Gastrocnemius medialis (tissue), 4 donors: ENCODE data around the gene RPL34. TPM values are rescaled to one million over a fixed set of nuclear protein-coding genes. Genes with fewer than 3 reads are reported as not detected.

ENCODE experiments used
- ATAC-seq, 2 donors: fragments of 150-250 bp; one replicate each; pipeline ENCODE4 v1.9.1; 2016
- DNase-seq, 2 donors: peaks; one replicate each; pipeline ENCODE4 v3.0.0-alpha.2; 2019
- H3K27ac ChIP-seq, 4 donors: fragments of 200-600 bp; sonication (generic); 1 replicate in 1 of 4; 2 replicates in 3 of 4; pipeline ENCODE4 v1.5.1; 2016 to 2018; ENCODE audit warnings: mild to moderate bottlenecking in 2 of 4, moderate library complexity in 1 of 4
- H3K27me3 ChIP-seq, 3 donors: fragments of 200-600 bp; sonication (generic) in 2 of 3; 1 replicate in 1 of 3; 2 replicates in 2 of 3; pipeline versions ENCODE4 v1.5.1 to v1.6.0; 2016 to 2019; ENCODE audit warnings: mild to moderate bottlenecking in 1 of 3, moderate library complexity in 1 of 3
- H3K36me3 ChIP-seq, 2 donors: fragments of 200-600 bp; sonication (generic) in 1 of 2; one replicate each; pipeline ENCODE4 v1.5.1; 2017 to 2018
- H3K4me1 ChIP-seq, 2 donors: fragments of 200-600 bp; sonication (generic) in 1 of 2; one replicate each; pipeline ENCODE4 v1.5.1; 2016 to 2017; ENCODE audit warnings: mild to moderate bottlenecking in 2 of 2
- H3K4me3 ChIP-seq, 4 donors: fragments of 200-600 bp; sonication (generic) in 3 of 4; 1 replicate in 1 of 4; 2 replicates in 3 of 4; pipeline ENCODE4 v1.5.1; 2016 to 2019; ENCODE audit warnings: mild to moderate bottlenecking in 2 of 4
- H3K9me3 ChIP-seq, 3 donors: fragments of 200-600 bp; sonication (generic) in 2 of 3; 1 replicate in 1 of 3; 2 replicates in 2 of 3; pipeline ENCODE4 v1.5.1; 2016 to 2019
- POLR2A ChIP-seq, 2 donors: fragments of 450-650 bp; IDR thresholded peaks; one replicate each; pipeline ENCODE4 v1.6.1; 2017; ENCODE audit warnings: antibody characterized with exemption in 2 of 2, mild to moderate bottlenecking in 2 of 2, moderate library complexity in 2 of 2
- in situ Hi-C, 4 donors: fragments of 200-750 bp; cut with MboI; loops; one replicate each; pipeline versions ENCODE4 v1.15.0 to v1.8.0; 2017; ENCODE audit warnings: low sequenced_read_pairs in 4 of 4
- intact Hi-C: fragments of 100-400 bp; cut with DNase I; formaldehyde crosslinking; loops from one replicate; pipeline ENCODE4 v1.15.1; 2023; ENCODE audit warnings: low total_unique reads
- total RNA-seq, 4 donors: library from RNA; depleted of rRNA; stranded (reverse); fragments of >200 nt; gene quantifications; one replicate each; pipeline versions ENCODE4 v1.1.0 to v1.2.3, GENCODE V29; 2016
- TF ChIP-seq, protein P1 (sequence below), 5 experiments: fragments of 450-650 bp in 3 of 5; fragments of 200-600 bp in 2 of 5; sonication (generic) in 2 of 5; IDR thresholded peaks in 4 of 5; conservative IDR thresholded peaks in 1 of 5; 1 replicate in 4 of 5; 2 replicates in 1 of 5; pipeline ENCODE4 v1.5.1; 2016 to 2019; ENCODE audit warnings: antibody characterized with exemption in 5 of 5, mild to moderate bottlenecking in 3 of 5, moderate library complexity in 3 of 5

The RPL34 gene
- total RNA-seq, 4 donors from 2014 or later, result 419 to 608 (median 540) TPM

DNA sequence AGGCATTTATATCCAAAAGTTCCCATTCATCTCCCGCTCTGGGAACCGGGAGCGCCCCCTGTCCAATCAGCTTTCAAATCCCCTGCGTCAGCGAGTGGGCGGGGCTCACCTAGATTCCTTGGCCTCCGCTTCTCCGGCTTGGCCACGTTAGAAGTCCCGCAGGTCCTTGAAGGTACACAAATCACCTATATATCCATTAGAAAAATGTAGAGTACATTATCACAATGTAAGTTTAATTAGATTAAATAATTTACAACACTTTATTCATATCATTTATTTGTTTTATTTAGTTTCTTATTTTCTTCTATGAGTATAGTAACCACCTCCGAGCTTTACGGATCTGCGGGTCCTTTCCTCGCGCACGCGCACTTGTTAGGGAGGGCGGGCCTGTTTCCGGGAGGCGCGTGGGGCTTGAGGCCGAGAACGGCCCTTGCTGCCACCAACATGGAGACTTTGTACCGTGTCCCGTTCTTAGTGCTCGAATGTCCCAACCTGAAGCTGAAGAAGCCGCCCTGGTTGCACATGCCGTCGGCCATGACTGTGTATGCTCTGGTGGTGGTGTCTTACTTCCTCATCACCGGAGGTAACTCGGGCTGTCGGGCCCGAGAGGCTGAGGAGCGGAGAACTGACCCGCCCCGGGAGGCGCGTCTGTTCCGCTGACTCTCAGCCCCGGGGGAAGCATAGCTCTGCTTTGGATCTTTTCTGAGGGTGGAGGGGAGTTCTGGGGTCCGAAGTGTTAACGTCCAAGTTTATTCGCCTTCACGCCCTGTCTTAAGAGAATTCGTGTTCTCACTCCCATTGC, 30.0 kb downstream of the RPL34 start, which contains the start of gene OSTC:
OSTC (plus strand) TSS at position 388 of the 802 bp plus-strand sequence; CDS start at position 445, 57 bp downstream.
- in situ Hi-C loops, result loop anchor here in 1 of 4 donors (25.0 kb wide), 1 partner anchor 887 kb away; no protein-coding TSS in a partner anchor
- intact Hi-C loops, result loop anchor here (1.0 kb wide), 1 partner anchor 30 kb away; the partner anchor contains the start of gene RPL34
- H3K4me3 ChIP-seq, result peak within 1 kb of the TSS; percentile 73 to 95 (median 90)
- H3K4me1 ChIP-seq, result peaks cover 14 to 21% of the 10 kb centered on the region in 2 donors
- ATAC-seq (peak; percentile 99), DNase-seq (peak; percentile 87 to 91)
- no peaks in the 10 kb centered on the region for H3K27me3 ChIP-seq
- peak within 1 kb of the TSS; percentile 87 to 90 (median 88) for H3K27ac ChIP-seq
- H3K9me3 ChIP-seq, result no peaks in the 10 kb centered on the region
- peaks cover 0 to under 1% of the 10 kb centered on the region in 2 donors for H3K36me3 ChIP-seq
- TF ChIP-seq, protein P1, sequence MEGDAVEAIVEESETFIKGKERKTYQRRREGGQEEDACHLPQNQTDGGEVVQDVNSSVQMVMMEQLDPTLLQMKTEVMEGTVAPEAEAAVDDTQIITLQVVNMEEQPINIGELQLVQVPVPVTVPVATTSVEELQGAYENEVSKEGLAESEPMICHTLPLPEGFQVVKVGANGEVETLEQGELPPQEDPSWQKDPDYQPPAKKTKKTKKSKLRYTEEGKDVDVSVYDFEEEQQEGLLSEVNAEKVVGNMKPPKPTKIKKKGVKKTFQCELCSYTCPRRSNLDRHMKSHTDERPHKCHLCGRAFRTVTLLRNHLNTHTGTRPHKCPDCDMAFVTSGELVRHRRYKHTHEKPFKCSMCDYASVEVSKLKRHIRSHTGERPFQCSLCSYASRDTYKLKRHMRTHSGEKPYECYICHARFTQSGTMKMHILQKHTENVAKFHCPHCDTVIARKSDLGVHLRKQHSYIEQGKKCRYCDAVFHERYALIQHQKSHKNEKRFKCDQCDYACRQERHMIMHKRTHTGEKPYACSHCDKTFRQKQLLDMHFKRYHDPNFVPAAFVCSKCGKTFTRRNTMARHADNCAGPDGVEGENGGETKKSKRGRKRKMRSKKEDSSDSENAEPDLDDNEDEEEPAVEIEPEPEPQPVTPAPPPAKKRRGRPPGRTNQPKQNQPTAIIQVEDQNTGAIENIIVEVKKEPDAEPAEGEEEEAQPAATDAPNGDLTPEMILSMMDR (IDR thresholded peaks at IDR 0.05 in 4 of 5, conservative IDR thresholded peaks at IDR 0.05 in 1 of 5), result peak in 1 of 5 experiments; percentile 20
- TF ChIP-seq POLR2A (IDR thresholded peaks at IDR 0.05), result peak; percentile 15 to 61

DNA sequence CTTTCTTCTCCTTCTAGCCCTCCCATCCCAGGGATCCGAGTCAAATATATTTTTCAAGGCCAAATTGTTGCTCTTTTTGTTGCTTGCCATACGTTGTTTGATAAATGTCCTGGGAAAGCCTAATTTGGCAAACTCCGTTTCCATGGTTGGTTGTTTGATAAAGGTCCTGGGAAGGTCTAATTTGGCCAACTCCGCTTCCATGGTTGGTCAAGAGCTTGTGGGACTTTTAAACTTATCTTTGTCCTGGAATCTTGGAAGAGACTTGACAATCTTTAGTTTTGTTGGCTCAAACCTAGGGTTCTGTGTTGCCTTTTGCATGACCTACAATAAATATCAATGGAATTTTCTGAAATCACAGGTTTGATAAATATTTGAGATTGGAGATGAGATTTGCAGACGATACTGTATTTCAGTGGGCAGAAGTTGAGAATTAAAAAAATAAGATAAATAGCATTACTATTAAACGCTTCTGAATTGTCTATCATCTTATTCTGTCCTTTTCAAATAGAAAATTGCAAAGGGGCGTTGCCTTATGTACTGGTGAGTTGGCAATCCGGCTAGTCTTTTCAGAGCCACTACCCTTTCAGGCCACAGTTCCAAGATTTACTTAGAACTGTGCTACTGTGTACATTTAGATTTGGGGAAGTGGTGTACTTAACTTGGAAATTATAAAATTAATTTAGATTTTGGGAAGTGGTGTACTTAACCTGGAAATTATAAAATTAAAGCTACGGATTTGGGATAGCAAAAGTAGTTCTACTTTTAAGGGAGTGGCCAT, 30.8 kb downstream of the RPL34 start:
- Histone ChIP-seq H3K4me3 (peak overlapping the region; percentile 73 to 95 (median 90)), H3K9me3 (no peaks in the 10 kb centered on the region), H3K27ac (peak overlapping the region; percentile 87 to 90 (median 88)), H3K4me1 (peaks cover 14 to 21% of the 10 kb centered on the region in 2 donors), H3K36me3 (peaks cover 0 to 8% of the 10 kb centered on the region in 2 donors), H3K27me3 (no peaks in the 10 kb centered on the region)
- in situ Hi-C loops, result loop anchor here in 1 of 4 donors (25.0 kb wide), 1 partner anchor 886 kb away; no protein-coding TSS in a partner anchor
- ATAC-seq (peak; percentile 1 to 3), DNase-seq (no peak)
- TF ChIP-seq, protein P1 (IDR thresholded peaks at IDR 0.05 in 4 of 5, conservative IDR thresholded peaks at IDR 0.05 in 1 of 5), result no peak
- no peak for TF ChIP-seq POLR2A (IDR thresholded peaks at IDR 0.05)
- intact Hi-C loops, result no loop called here

DNA sequence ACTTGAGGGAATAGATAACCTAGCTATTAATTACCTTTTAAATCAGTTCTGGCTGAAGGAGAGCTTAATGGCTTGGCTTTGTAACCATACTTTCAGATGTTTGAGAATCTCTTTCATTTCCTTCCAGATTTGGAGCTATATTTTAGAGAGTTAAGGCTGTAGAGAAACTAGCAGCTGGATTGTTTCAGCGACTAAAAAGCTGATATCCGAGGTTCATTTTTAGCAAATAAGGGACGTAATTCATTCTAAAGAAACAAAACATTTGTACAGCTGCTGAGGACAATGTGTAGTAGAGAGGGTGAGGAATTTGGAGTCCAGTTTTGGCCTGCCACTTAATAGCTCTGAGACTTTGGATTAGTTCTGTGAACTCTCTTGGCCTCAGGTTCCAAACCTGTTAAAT, 42.3 kb downstream of the RPL34 start:
- Histone ChIP-seq H3K36me3 (peaks cover 0 to 39% of the 10 kb centered on the region in 2 donors), H3K4me1 (peaks cover 0 to 16% of the 10 kb centered on the region in 2 donors), H3K27me3 (no peaks in the 10 kb centered on the region), H3K4me3 (no peak overlapping the region), H3K27ac (no peak overlapping the region), H3K9me3 (no peaks in the 10 kb centered on the region)
- TF ChIP-seq POLR2A (IDR thresholded peaks at IDR 0.05), result no peak
- TF ChIP-seq, protein P1 (IDR thresholded peaks at IDR 0.05 in 4 of 5, conservative IDR thresholded peaks at IDR 0.05 in 1 of 5), result no peak
- intact Hi-C loops (no loop called here), in situ Hi-C loops (loop anchor here in 1 of 4 donors (25.0 kb wide), 1 partner anchor 875 kb away; no protein-coding TSS in a partner anchor)
- DNase-seq (no peak), ATAC-seq (no peak)

DNA sequence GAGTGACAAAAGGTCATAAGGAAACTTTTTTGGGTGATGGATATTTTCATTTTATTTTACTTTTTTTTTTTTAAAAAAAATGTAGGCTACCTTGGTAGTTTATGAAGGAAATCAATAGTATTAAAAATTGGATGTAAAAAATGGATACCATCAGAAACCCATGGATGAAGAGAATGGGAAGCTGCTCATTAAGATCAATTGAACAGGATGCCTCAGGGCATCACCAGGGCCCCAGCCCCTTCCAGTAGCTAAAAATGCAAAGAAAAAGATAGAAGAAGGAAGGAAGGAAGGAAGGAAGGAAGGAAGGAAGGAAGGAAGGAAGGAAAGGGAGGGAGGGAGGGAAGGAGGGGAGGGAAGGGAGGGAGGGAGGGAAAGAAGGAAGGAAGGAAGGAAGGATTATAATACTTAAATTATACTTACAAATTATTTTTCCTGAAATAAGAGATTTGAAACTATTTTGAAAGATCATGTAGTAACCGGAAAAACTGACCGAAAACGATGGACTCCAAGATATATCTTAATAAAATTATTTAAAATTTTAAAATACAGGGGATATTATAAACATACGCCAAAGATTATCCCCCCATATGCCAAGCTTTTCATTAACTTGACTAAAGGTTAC, 54.1 kb downstream of the RPL34 start:
- DNase-seq, result no peak
- no peaks in the 10 kb centered on the region for H3K27me3 ChIP-seq
- ATAC-seq, result no peak
- H3K4me3 ChIP-seq, result no peak overlapping the region
- TF ChIP-seq, protein P1 (IDR thresholded peaks at IDR 0.05 in 4 of 5, conservative IDR thresholded peaks at IDR 0.05 in 1 of 5), result no peak
- H3K36me3 ChIP-seq, result peaks cover 0 to 27% of the 10 kb centered on the region in 2 donors
- in situ Hi-C loops (loop anchor here in 1 of 4 donors (25.0 kb wide), 1 partner anchor 863 kb away; no protein-coding TSS in a partner anchor), intact Hi-C loops (no loop called here)
- H3K4me1 ChIP-seq, result no peaks in the 10 kb centered on the region
- no peaks in the 10 kb centered on the region for H3K9me3 ChIP-seq
- H3K27ac ChIP-seq, result no peak overlapping the region
